HG03175 (cell line): ENCODE data around the gene GNPTAB.
A peak's percentile ranks its signal among the peaks of the same experiment; 100 is the strongest.
"Not testable (repeated sequence)": the region's sequence is repeated elsewhere in the genome, so short reads cannot be mapped to it uniquely, and the experiment has no call there.

Experiments used
- ATAC-seq: cut with Tn5 transposase; IDR thresholded peaks from one replicate; pipeline ENCODE4 v1.9.1; 2021; ENCODE audit warnings: mild to moderate bottlenecking, moderate library complexity; ENCODE audit not compliant: unreplicated experiment

The GNPTAB gene

DNA sequence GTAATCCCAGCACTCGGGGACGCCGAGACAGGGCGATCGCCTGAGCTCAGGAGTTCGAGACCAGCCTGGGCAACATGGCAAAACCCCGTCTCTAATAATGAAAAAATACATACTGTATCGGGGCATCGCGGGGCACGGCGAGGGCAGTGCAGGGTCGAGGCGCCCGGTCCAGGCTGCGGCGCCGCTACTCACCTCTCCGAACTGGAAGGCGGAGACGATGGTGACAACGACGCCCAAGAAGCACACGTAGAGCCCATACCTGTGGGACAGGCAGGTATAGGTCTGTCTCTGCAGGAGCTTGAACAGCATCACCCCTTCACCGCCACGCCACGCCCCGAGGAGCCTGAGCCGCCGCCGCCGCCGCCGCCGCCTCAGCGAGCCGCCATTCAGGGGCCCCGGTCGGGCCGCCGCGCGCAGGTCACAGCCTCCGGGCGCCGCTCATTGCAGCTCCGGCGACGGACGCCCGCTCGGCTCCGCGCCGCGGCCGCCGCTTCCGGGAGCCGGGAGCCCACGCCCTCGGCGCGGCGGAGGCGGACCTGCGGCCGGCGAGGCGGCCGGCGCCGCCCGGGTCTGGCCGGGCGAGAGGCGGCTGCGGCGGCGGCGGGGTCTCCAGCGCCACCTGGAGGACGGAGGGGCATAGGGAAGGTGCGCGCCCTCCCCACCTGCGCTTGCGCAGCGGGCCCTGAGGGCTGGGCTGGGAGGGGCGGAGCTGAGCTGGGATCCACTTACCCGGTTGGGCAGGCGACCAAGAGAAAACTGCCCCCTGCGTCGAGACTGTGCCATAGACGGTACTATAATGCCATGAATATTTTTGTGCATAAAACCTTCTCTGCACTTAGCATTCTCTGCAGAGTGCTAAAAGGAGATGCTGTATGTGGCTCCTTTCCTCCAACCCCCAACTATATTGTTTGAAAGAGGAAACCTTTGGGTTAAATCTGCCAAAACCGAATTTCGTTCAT lies at the start of gene GNPTAB:
Gene GNPTAB (minus strand): TSS at position 593 of the 959 bp plus-strand sequence. CDS start 284 bp downstream, at position 309.
- peak; percentile 93 for ATAC-seq

- ATAC-seq = no peak
Measured at GRCh38 chr12:101878243-101878821, 47.6 kb upstream of the GNPTAB start.

GRCh38 chr12:101877806-101878242 lies 47.1 kb upstream of the GNPTAB start:
- ATAC-seq = peak; percentile 20

DNA sequence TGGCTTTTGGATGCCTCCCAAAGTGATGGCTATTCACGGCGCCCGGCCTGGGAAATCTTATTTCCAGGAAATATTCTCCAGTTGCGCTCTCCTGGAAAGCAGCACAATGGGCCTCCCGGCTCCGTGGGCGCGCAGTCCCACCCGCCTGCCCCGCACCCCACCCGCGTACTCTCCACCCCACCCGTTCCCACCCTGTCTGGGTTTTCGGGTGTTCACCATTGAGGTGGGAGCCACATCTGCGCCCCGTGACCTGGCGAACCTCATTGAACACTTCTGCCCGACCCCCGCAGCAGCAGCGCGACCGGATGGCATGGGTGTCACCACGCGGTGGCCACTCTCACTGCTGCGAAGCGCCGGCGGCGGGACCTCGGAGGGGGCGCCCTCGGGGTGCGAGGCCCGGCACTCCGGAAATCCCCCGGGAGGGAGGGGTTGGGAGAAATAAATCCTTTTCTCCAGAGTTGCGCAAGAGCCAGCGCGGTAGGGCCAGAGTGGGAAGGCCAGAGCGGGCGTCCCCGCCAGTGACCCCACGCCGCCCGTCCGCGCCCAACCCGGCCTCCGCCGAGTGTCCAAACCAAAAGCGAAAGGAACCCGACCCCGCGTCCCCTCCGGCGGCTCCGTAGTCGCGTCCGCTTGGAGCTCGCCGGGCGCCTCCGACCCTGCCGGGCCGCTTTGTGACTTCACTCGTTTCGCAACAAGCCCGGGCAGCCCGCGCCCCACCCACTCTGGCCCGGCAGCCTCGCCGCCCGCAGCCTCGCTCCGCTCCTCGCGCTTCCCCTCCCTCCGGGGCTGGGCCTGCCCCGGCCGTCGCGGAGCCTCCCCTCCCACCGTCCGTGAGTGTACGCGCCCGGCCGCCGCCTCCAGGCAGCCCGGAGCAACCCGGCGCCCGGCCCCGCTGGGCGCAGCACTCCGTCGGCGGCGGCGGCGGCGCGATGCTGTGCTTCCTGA lies 46.4 kb upstream of the GNPTAB start, which contains the start of gene DRAM1:
Gene DRAM1 (plus strand): TSS at position 720 of the 945 bp plus-strand sequence. CDS start 210 bp downstream, at position 930.
- ATAC-seq = peak; percentile 85

GRCh38 chr12:101876322-101876860 lies 45.6 kb upstream of the GNPTAB start:
- no peak for ATAC-seq

- no peak for ATAC-seq
Measured at GRCh38 chr12:101875162-101875561, 44.4 kb upstream of the GNPTAB start.

DNA sequence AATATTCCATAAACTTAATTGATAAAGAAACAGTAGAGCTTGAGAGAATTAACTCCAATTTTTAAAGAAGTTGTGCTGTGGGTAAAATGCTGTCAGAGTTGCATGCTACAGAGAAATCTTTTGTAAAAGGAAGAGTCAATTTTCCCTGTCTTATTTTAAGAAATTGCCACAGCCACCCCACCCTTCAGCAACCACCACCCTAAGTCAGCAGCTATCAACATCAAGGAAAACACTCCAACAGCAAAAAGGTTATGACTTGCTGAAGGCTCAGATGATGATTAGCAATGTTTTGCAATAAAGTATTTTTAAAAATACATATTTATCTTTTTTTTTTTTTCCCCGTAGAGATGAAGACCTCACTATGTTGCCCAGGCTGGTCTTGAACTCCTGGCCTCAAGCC lies 40.2 kb upstream of the GNPTAB start:
- ATAC-seq = no peak

- ATAC-seq = not testable (repeated sequence)
Measured at GRCh38 chr12:101867619-101868018, 36.9 kb upstream of the GNPTAB start.

DNA sequence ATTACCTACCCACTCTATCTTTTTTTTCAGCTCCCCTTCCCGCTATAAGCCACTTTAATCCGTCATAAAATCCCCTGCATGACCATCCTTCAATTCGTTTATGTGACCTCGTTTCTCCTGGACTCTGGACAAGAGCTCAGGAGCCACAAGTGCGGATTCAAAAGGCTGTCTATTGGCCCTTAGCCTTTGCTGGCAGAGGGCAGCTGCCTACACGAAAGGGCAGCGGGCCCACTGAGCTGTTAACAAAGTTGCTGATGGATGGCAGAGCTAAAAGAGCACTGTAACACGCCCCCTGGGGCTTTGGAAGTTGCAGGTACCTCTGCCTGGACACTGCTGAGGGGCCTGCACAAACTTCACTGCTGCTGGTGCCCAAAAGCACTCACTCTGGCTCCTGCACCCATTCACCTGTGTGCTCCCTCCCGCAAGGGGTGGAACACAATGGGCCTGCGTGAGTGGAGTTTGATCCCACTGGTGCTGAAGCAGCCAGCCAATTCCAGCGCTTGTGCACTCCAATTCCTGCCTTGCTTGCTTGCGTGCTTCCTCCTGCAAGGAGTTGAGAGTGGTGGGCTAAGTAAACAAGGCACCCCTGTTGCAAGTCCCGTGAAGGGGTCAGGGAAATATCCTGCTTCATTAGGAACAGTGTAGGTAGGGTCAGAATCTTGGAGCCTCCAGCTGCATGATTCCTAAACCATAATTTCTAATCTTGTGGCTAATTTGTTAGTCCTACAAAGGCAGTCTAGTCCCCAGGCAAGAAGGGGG lies 36.0 kb upstream of the GNPTAB start:
- no peak for ATAC-seq

DNA sequence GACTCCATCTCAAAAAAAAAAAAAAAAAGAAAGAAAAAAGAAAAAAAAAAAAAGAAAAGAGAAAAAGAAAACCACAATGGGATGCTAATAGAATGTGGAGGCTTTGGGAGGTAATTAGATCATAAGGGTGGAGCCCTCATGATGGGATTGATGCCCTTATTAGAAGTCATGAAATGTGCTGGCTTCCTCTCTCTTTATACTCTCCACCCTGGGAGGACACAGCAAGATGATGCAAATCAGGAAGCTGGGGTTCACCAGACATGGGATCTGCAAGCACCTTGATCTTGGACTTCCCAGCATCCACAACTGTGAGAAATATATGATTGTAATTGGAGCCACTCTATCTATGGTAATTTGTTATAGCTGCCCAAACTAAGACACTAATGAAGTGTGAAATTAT lies 33.2 kb upstream of the GNPTAB start:
- no peak for ATAC-seq

DNA sequence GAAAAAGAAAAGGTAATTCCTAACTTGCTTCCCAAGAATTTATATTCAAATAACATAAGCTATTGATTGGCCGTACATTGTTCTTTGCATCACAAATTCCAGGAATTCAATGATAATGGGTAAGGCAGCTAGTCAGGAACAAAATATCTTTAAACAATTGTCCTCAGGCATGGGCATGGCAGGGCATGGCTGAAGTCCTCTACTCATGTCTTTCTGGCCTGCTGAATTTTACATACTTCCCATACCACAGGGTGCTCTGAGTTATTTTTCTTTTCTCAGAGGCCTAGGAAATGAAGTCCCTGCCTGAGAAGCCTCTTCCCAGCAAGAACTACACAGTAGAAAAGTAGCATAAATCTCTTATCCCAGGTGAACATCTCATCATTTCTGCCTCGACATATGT lies 31.5 kb upstream of the GNPTAB start:
- ATAC-seq = no peak

DNA sequence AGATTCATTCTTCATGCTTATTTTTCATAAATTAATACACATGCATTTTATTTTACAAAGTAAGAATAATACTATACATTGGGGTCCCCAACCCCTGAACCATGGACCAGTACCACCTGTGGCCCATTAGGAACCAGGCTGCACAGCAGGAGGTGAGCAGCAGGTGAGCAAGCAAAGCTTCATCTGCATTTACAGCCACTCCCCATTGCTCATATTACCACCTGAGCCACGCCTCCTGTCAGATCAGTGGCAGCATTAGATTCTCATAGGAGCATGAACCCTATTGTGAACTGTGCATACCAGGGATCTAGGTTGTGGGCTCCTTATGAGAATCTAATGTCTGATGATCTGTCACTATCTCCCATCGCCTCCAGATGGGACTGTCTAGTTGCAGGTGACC lies 30.9 kb upstream of the GNPTAB start:
- ATAC-seq = not testable (repeated sequence)

GRCh38 chr12:101859664-101860607 lies 29.2 kb upstream of the GNPTAB start:
- no peak for ATAC-seq

DNA sequence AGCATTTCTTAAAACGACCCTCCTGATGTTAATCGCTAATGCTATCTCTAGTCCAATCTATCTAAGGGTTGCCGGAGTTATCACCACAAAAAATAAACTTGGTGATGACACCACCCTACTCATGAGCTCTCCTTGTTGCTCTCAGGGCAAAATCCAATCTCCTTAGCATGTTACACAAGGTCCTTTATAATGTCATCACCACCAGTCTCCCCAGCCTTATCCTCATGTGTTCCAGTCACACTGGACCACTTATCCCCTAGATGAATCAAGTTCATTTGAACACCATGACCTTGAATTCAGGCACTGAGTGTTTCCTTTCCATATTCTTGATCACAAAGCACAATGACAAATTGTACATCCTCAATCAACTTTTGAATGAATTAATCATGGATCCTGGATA lies 27.6 kb upstream of the GNPTAB start:
- ATAC-seq = no peak

GRCh38 chr12:101857043-101857558 lies 26.3 kb upstream of the GNPTAB start:
- ATAC-seq = peak; percentile 67

- peak; percentile 12 for ATAC-seq
Measured at GRCh38 chr12:101856614-101857013, 25.9 kb upstream of the GNPTAB start.

- no peak for ATAC-seq
Measured at GRCh38 chr12:101855976-101856375, 25.2 kb upstream of the GNPTAB start.

DNA sequence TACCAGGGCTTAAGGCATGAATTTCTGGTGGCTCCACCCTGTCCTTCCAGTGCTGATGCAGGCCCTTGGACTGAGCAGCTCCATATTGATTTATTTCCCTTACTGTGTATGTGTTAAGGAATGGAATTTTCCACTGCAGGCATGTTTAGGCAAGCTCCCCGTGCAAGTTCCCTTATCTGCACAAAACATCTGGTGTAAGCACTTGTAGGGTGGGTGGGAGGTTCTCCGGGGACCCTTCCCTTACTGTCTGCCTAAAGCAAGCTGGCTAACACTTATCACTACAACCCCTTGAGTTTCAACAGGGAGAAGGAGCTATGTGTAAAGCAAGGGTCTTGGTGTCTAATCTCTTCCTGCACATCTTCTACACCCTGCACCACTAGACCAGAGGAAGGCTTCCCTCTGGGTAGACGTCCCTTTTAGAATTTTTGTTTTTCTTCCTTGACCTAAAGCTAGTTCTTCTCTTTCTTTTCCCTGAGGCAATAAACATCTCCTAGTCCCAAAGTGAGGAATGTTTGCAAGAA lies 24.7 kb upstream of the GNPTAB start:
- no peak for ATAC-seq
